Psoas muscle (tissue), 8 donors: Measurements from ENCODE around the gene PRKAB2. TPM values are rescaled to one million over a fixed set of nuclear protein-coding genes. Genes with fewer than 3 reads are reported as not detected.
"Not testable (repeated sequence)": the region's sequence is repeated elsewhere in the genome, so short reads cannot be mapped to it uniquely, and the experiment has no call there.

Experiments
- ATAC-seq, 4 donors: fragments of 200-7000 bp; cut with Tn5 transposase; one replicate each; pipeline ENCODE4 v1.9.1; 2020; ENCODE audit warnings: moderate library complexity in 3 of 4, mild to moderate bottlenecking in 2 of 4
- DNase-seq, 2 donors: peaks; one replicate each; pipeline ENCODE4 v3.0.0-alpha.2; 2020
- H3K27ac ChIP-seq: fragments of 200-600 bp; one replicate; pipeline ENCODE4 v1.8.0; 2022
- H3K27me3 ChIP-seq, 3 donors: fragments of 200-600 bp in 1 of 3; one replicate each; pipeline versions ENCODE4 v1.6.1 to v1.8.0; 2013 to 2022; ENCODE audit warnings: low read length in 2 of 3, mild to moderate bottlenecking in 2 of 3, moderate library complexity in 1 of 3; ENCODE audit not compliant: insufficient read depth in 3 of 3
- H3K36me3 ChIP-seq, 2 donors: fragments of 200-600 bp in 1 of 2; one replicate each; pipeline versions ENCODE4 v1.6.1 to v1.8.0; 2013 to 2022; ENCODE audit warnings: low read depth in 1 of 2, mild to moderate bottlenecking in 1 of 2, moderate library complexity in 1 of 2; ENCODE audit not compliant: insufficient read depth in 1 of 2
- H3K4me1 ChIP-seq: fragments of 200-600 bp; one replicate; pipeline ENCODE4 v1.8.0; 2022
- H3K4me3 ChIP-seq: fragments of 200-600 bp; one replicate; pipeline ENCODE4 v1.8.0; 2022; ENCODE audit warnings: mild to moderate bottlenecking
- H3K9me3 ChIP-seq: fragments of 200-600 bp; one replicate; pipeline ENCODE4 v1.8.0; 2022
- WGBS, 3 donors: extraction: QIAGEN DNeasy Blood & Tissue Kit; methylation state at CpG; one replicate each; pipeline versions ENCODE4 v1.1.6 to v1.1.7; 2013; 5-methylcytosine and 5-hydroxymethylcytosine counted together
- intact Hi-C, 2 donors: fragments of 100-400 bp; cut with DNase I; formaldehyde crosslinking; loops; one replicate each; pipeline versions ENCODE4 v1.11.0 to v1.14.2; 2022
- polyA plus RNA-seq, 3 donors: library from polyadenylated mRNA; stranded (reverse); fragments of 200-250 nt; gene quantifications; one replicate each; pipeline ENCODE4 v1.2.3, GENCODE V29; 2013
- total RNA-seq, 4 donors: library from RNA; stranded (reverse); fragmentation: NEBNext Ultra II Directional in 2 of 4; extraction: Animal tissue kit (Norgen Biotek cat#: 25700) in 2 of 4; gene quantifications; one replicate each; pipeline versions ENCODE4 v1.2.1 to v1.2.4, GENCODE V29; 2021 to 2023
- TF ChIP-seq, protein P1 (sequence below): fragments of 200-600 bp; IDR thresholded peaks from one replicate; pipeline ENCODE4 v1.8.0; 2022; ENCODE audit warnings: antibody characterized with exemption
- donor health status: healthy with polysubstance abuse.
- donor health status: DM: no; HTN: no; CAD: no; lungs with moderate emphysema.
- donor health status: Bipolar disorder and iron deficiency.
- donor health status: healthy.
- donor health status: DM: yes; HTN: yes; CAD: no.
- donor health status: DM: no; HTN: no; CAD: no.
- donor health status: DM: no; HTN: no; CAD: no.
- donor health status: DM: yes; HTN: yes; CAD: no.

The PRKAB2 gene
- total and polyA plus RNA-seq, 7 donors: 14.1 to 77.7 (median 51.0) TPM

DNA sequence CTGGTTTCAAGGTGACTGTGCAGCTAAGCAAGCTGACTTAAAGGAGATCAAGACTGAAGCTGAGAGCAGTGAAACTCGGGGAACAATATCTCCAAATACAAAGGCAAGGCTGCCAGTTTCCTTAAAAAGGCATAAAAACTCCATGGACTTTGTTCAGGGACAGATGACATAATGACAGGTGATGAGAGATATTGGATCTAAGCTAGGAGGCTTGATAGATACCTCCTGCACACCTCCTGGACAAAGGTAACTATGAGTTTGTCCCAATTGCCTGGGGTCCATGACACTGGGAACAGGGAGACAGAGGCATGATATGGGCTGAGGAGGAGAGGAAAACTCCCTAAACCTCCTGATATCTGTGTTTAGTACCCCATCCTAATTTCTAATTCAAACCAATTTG, 55.2 kb downstream of the PRKAB2 start:
- Histone ChIP-seq H3K27me3 (no peaks in the 10 kb centered on the region), H3K36me3 (no peaks in the 10 kb centered on the region), H3K9me3 (no peaks in the 10 kb centered on the region), H3K4me1 (no peaks in the 10 kb centered on the region), H3K4me3 (no peak overlapping the region), H3K27ac (no peak overlapping the region)
- ATAC-seq: no peak
- intact Hi-C loops: no loop called here
- TF ChIP-seq, protein P1, sequence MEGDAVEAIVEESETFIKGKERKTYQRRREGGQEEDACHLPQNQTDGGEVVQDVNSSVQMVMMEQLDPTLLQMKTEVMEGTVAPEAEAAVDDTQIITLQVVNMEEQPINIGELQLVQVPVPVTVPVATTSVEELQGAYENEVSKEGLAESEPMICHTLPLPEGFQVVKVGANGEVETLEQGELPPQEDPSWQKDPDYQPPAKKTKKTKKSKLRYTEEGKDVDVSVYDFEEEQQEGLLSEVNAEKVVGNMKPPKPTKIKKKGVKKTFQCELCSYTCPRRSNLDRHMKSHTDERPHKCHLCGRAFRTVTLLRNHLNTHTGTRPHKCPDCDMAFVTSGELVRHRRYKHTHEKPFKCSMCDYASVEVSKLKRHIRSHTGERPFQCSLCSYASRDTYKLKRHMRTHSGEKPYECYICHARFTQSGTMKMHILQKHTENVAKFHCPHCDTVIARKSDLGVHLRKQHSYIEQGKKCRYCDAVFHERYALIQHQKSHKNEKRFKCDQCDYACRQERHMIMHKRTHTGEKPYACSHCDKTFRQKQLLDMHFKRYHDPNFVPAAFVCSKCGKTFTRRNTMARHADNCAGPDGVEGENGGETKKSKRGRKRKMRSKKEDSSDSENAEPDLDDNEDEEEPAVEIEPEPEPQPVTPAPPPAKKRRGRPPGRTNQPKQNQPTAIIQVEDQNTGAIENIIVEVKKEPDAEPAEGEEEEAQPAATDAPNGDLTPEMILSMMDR: no peak
- no peak for DNase-seq
- WGBS, 3 donors: 62 to 75% (median 74%) methylated on average over 1 of the region's 1 CpG

DNA sequence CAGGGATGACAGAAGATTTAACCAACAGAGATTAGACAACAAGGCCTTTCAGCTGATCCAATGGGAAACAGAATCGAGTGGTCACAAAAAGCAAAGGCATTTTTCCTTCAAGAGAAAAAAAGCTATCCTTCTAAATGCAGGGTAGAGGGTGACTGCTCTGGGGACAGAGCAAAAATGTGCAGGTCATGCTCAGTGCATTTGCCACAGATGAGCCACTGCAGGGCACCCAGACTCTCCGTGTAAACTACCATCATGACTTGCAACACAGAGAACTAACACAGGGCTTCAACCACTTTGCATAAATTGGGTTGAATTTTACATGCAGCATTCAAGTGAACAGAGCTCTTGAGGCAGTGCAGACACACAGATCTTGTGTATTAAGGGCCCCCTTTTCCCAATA, 56.8 kb downstream of the PRKAB2 start:
- H3K4me3 ChIP-seq: no peak overlapping the region
- 64 to 76% (median 71%) methylated on average over 2 of the region's 2 CpGs for WGBS, 3 donors
- H3K4me1 ChIP-seq: no peaks in the 10 kb centered on the region
- no peaks in the 10 kb centered on the region for H3K36me3 ChIP-seq
- TF ChIP-seq, protein P1: no peak
- no peak overlapping the region for H3K27ac ChIP-seq
- no peaks in the 10 kb centered on the region for H3K9me3 ChIP-seq
- intact Hi-C loops: no loop called here
- DNase-seq: no peak
- no peaks in the 10 kb centered on the region for H3K27me3 ChIP-seq
- no peak for ATAC-seq

DNA sequence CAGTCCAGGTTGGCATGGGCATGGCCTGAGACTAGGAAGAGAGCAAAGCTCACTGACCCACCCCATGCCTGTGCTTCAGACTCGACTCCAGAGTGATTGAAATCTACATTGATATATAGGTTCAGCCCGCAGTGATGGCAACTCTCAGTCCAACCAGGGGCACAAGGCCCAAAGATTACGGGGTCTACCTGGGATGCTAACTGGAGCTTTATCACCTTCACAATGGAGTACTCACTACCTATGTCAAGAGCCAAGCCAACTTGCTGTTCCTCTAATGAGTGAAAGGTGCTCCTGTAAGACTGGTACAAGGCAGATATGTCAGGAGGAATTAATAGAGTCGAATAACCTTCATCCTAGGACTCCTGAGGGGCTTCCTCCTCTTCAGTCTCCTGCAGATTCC, 57.2 kb downstream of the PRKAB2 start:
- 78 to 80% (median 78%) methylated on average over 4 of the region's 4 CpGs for WGBS, 3 donors
- ATAC-seq, intact Hi-C loops: not testable (repeated sequence)

DNA sequence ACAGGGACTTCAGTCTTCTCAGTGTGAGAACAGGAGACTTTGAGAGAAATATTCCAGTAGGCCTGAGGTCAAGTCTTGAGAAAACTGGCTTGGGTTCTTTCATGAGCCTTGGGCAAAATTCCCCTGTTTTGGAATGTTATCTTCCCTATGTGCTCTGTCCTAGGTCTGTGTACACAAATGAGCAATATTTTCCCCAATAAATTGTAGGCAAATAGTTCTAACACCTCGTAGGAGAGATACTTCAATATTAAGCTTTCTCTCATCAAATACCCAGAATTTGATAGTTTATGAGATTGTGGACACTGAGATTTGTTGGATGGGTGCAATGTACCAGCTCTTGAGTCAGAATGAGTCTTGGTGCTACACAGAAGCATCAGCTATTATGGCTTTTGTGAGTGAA, 57.9 kb downstream of the PRKAB2 start:
- intact Hi-C loops, H3K27ac ChIP-seq, H3K4me1 ChIP-seq, ATAC-seq, DNase-seq, H3K4me3 ChIP-seq, H3K9me3 ChIP-seq, H3K27me3 ChIP-seq, H3K36me3 ChIP-seq: not testable (repeated sequence)
- WGBS, 3 donors: 58 to 71% (median 66%) methylated on average over 1 of the region's 1 CpG

More for the DNA sequence above, 57.2 kb downstream of the PRKAB2 start:
- not testable (repeated sequence) for H3K4me1 ChIP-seq, H3K9me3 ChIP-seq, H3K27me3 ChIP-seq, DNase-seq, H3K4me3 ChIP-seq, H3K36me3 ChIP-seq, H3K27ac ChIP-seq

DNA sequence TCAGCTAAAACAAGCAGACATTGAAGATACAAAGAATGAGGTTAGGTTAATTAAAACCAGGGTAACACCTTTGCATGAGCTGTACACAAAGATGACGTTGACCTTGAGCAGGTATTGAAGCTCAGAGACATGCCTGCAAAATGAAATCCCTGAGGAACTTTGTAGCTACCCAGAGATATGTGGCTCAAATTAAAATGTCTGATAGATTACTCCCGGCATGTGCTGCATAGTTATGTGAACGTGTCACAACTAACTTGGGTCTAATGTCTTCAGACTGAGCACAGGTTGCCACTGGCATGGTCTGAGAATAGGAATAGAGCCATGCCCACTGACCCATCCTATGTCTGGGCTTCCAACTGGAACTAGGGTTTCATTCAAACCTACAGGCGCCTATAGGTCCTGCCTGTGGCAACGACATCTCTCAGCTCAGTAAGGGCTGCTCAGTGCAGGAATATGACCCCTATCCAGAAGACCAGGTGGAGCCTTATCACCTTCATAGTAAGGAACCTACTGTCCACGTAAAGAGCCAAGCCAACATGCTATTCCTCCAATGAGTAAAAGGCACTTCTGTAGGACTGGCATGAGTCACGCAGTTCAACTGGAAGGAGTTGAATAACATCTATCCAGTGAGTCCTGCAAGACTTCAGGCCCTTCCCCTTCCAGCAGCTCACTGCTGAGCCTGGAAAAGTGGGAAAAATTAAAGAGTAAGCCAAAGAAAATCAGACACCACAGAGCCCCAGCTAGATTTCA, 60.7 kb downstream of the PRKAB2 start:
- no peaks in the 10 kb centered on the region for H3K9me3 ChIP-seq
- WGBS, 3 donors: 78 to 80% (median 79%) methylated on average over 7 of the region's 7 CpGs
- no peak overlapping the region for H3K4me3 ChIP-seq
- peaks cover 0 to 4% (median 2%) of the 10 kb centered on the region in 3 donors for H3K27me3 ChIP-seq
- intact Hi-C loops: no loop called here
- TF ChIP-seq, protein P1: no peak
- ATAC-seq (no peak), DNase-seq (no peak)
- no peak overlapping the region for H3K27ac ChIP-seq
- no peaks in the 10 kb centered on the region for H3K4me1 ChIP-seq
- H3K36me3 ChIP-seq: no peaks in the 10 kb centered on the region

DNA sequence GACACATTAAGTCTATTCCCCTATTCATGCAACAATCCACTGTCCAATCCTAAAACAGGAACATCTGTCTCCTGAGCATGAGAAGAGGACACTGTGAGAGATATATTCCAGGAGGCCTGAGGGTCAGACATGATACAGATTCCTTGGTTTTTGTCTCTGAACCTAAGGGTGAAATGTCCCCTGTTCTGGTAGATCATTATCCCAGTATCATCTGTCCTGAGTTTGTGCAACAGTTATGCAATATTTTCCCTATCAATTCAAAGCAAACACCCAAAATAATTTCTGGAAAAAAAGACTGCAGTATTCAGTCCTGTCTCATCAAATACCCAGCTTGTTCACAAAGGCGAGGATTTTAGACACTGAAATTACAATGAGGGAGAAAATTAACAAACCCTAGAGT, 61.4 kb downstream of the PRKAB2 start:
- WGBS, 3 donors: 82 to 88% (median 88%) methylated on average over 1 of the region's 1 CpG
- ATAC-seq: no peak
- TF ChIP-seq, protein P1: no peak
- Histone ChIP-seq H3K9me3 (no peaks in the 10 kb centered on the region), H3K4me3 (no peak overlapping the region), H3K27me3 (peaks cover 0 to 4% (median 2%) of the 10 kb centered on the region in 3 donors), H3K27ac (no peak overlapping the region), H3K4me1 (no peaks in the 10 kb centered on the region), H3K36me3 (no peaks in the 10 kb centered on the region)
- intact Hi-C loops: no loop called here
- DNase-seq: no peak
